ENCODE results near the gene SH3TC1.

The SH3TC1 gene

GRCh38 chr4:8198206-8198905, 734 bp upstream of the SH3TC1 start:
- no peak for DNase-seq (ENCODE audit: low read depth, low spot score)

GRCh38 chr4:8199594-8200301, 658 bp downstream of the SH3TC1 start:
- no peak for DNase-seq (ENCODE audit: low read depth, low spot score)

GRCh38 chr4:8200302-8200975, 1.3 kb downstream of the SH3TC1 start:
- no peak for DNase-seq (ENCODE audit: low read depth, low spot score)

GRCh38 chr4:8201321-8201781, 2.3 kb downstream of the SH3TC1 start:
- DNase-seq (ENCODE audit: low read depth, low spot score) = no peak

GRCh38 chr4:8202108-8203051, 3.3 kb downstream of the SH3TC1 start:
- DNase-seq (ENCODE audit: low read depth, low spot score) = no peak

- no peak for DNase-seq (ENCODE audit: low read depth, low spot score)
Measured at GRCh38 chr4:8203052-8203401, 3.9 kb downstream of the SH3TC1 start.

- no peak for DNase-seq (ENCODE audit: low read depth, low spot score)
Measured at GRCh38 chr4:8203817-8204216, 4.7 kb downstream of the SH3TC1 start.

GRCh38 chr4:8204576-8205227, 5.6 kb downstream of the SH3TC1 start:
- no peak for DNase-seq (ENCODE audit: low read depth, low spot score)

- no peak for DNase-seq (ENCODE audit: low read depth, low spot score)
Measured at GRCh38 chr4:8205241-8205707, 6.2 kb downstream of the SH3TC1 start.

- DNase-seq (ENCODE audit: low read depth, low spot score) = no peak
Measured at GRCh38 chr4:8205749-8206611, 6.9 kb downstream of the SH3TC1 start.

GRCh38 chr4:8207314-8207713, 8.2 kb downstream of the SH3TC1 start:
- DNase-seq (ENCODE audit: low read depth, low spot score) = no peak

GRCh38 chr4:8208565-8208964, 9.5 kb downstream of the SH3TC1 start:
- no peak for DNase-seq (ENCODE audit: low read depth, low spot score)

GRCh38 chr4:8209181-8209874, 10.2 kb downstream of the SH3TC1 start:
- DNase-seq (ENCODE audit: low read depth, low spot score) = no peak

GRCh38 chr4:8210010-8210409, 10.9 kb downstream of the SH3TC1 start:
- no peak for DNase-seq (ENCODE audit: low read depth, low spot score)

GRCh38 chr4:8210616-8211015, 11.5 kb downstream of the SH3TC1 start:
- no peak for DNase-seq (ENCODE audit: low read depth, low spot score)

- DNase-seq (ENCODE audit: low read depth, low spot score) = no peak
Measured at GRCh38 chr4:8211251-8211650, 12.2 kb downstream of the SH3TC1 start.

GRCh38 chr4:8211737-8212581, 12.9 kb downstream of the SH3TC1 start:
- DNase-seq (ENCODE audit: low read depth, low spot score) = no peak

- no peak for DNase-seq (ENCODE audit: low read depth, low spot score)
Measured at GRCh38 chr4:8212622-8213021, 13.5 kb downstream of the SH3TC1 start.
